Pancreas (tissue), 10 donors: ENCODE measurements around the gene PLA2G2D. TPM values are rescaled to one million over a fixed set of nuclear protein-coding genes. Genes with fewer than 3 reads are reported as not detected.

Experiments used
- ATAC-seq, 4 donors: fragments of 200-7000 bp; cut with Tn5 transposase; one replicate each; pipeline versions ENCODE4 v1.8.0 to v1.9.1; 2020; ENCODE audit warnings: mild to moderate bottlenecking in 4 of 4, moderate library complexity in 4 of 4
- DNase-seq, 6 donors: peaks; one replicate each; pipeline ENCODE4 v3.0.0-alpha.2; 2020
- FAIRE-seq: peaks from 2 replicates; lab custom pipeline; 2012; peaks lifted over from hg19 to GRCh38; lab: Jason Lieb, UNC
- H3K27ac ChIP-seq, 4 donors: fragments of 200-600 bp; sonication (generic); 1 replicate in 3 of 4; 2 replicates in 1 of 4; pipeline versions ENCODE4 v1.5.0 to v1.8.0; 2020
- H3K27me3 ChIP-seq, 4 donors: fragments of 200-600 bp; one replicate each; pipeline ENCODE4 v1.8.0; 2021
- H3K36me3 ChIP-seq, 3 donors: fragments of 200-600 bp; sonication (generic) in 1 of 3; one replicate each; pipeline versions ENCODE4 v1.5.0 to v1.8.0; 2020 to 2021
- H3K4me1 ChIP-seq, 3 donors: fragments of 200-600 bp; one replicate each; pipeline ENCODE4 v1.8.0; 2021
- H3K4me3 ChIP-seq, 4 donors: fragments of 200-600 bp; sonication (generic) in 2 of 4; one replicate each; pipeline versions ENCODE4 v1.5.0 to v1.8.0; 2020 to 2021
- H3K9me3 ChIP-seq, 4 donors: fragments of 200-600 bp; one replicate each; pipeline ENCODE4 v1.8.0; 2021
- CTCF ChIP-seq, 4 donors: fragments of 200-600 bp; sonication (generic) in 3 of 4; IDR thresholded peaks; one replicate each; pipeline versions ENCODE4 v1.5.0 to v1.8.0; 2021; ENCODE audit warnings: antibody characterized with exemption in 4 of 4
- WGBS, 2 donors: extraction: QIAGEN DNeasy Blood & Tissue Kit; methylation state at CpG; one replicate each; pipeline ENCODE4 v1.1.7; 2013; 5-methylcytosine and 5-hydroxymethylcytosine counted together
- intact Hi-C, 3 donors: fragments of 100-400 bp; cut with DNase I; formaldehyde crosslinking; loops; one replicate each; pipeline versions ENCODE4 v1.11.1 to v1.14.2; 2022
- polyA plus RNA-seq, 2 donors: library from polyadenylated mRNA; stranded (reverse); fragments of 200-250 nt; gene quantifications; one replicate each; pipeline ENCODE4 v1.2.3, GENCODE V29; 2013
- total RNA-seq, 6 donors: library from RNA; stranded (reverse); fragmentation: NEBNext Ultra II Directional in 4 of 6; extraction: Animal tissue kit (Norgen Biotek cat#: 25700) in 4 of 6; gene quantifications; one replicate each; pipeline versions ENCODE4 v1.2.1 to v1.2.4, GENCODE V29; 2021 to 2023
- donor health status: healthy with polysubstance abuse.
- donor health status: DM: no; HTN: no; CAD: no; lungs with moderate emphysema.
- donor health status: DM: no; HTN: no; CAD: no.
- donor health status: control.
- donor health status: control.
- donor health status: Bipolar disorder and iron deficiency.
- donor health status: DM: yes; HTN: yes; CAD: no.
- donor health status: DM: no; HTN: no; CAD: no.
- donor health status: DM: no; HTN: no; CAD: no.
- donor health status: DM: yes; HTN: yes; CAD: no.

PLA2G2D gene
- total and polyA plus RNA-seq, 8 donors = 0.25 TPM; not detected in 7

DNA sequence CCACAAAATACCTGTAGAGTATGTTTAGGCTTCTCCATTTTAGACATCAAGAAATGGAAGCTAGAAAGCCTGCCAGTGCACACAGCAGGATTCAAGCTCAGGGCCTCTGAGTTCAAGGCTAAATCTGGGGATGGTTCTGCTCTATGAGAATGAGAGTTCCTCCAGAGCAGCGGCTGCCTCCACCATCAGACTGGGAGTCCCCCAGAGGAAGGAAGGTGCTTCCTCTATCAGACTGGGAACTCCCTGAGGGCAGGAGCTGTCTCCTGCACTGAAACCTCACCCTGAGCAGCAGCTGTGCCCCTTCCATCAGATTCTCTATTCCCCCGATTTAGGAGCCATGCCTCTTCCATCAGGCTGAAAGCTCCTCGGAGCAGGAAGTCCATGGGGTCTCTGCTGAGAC is 29.2 kb downstream of the PLA2G2D start:
- TF ChIP-seq CTCF (IDR thresholded peaks at IDR 0.05) = no peak
- Histone ChIP-seq H3K36me3 (no peaks in the 10 kb centered on the region), H3K9me3 (no peaks in the 10 kb centered on the region), H3K4me3 (no peak overlapping the region), H3K4me1 (no peaks in the 10 kb centered on the region), H3K27ac (no peak overlapping the region), H3K27me3 (no peaks in the 10 kb centered on the region)
- no peak for ATAC-seq
- intact Hi-C loops = no loop called here
- DNase-seq = no peak
- 68 to 72% methylated on average over 3 of the region's 3 CpGs for WGBS, 2 donors
- no peak for FAIRE-seq

GRCh38 chr1:20089328-20090077 is 29.8 kb downstream of the PLA2G2D start:
- no peak for TF ChIP-seq CTCF (IDR thresholded peaks at IDR 0.05)
- FAIRE-seq (no peak), DNase-seq (no peak), ATAC-seq (no peak)
- Histone ChIP-seq H3K4me1 (no peaks in the 10 kb centered on the region), H3K9me3 (no peaks in the 10 kb centered on the region), H3K36me3 (no peaks in the 10 kb centered on the region), H3K4me3 (no peak overlapping the region), H3K27me3 (no peaks in the 10 kb centered on the region), H3K27ac (no peak overlapping the region)
- intact Hi-C loops = no loop called here
- 79 to 81% methylated on average over 19 of the region's 19 CpGs for WGBS, 2 donors

DNA sequence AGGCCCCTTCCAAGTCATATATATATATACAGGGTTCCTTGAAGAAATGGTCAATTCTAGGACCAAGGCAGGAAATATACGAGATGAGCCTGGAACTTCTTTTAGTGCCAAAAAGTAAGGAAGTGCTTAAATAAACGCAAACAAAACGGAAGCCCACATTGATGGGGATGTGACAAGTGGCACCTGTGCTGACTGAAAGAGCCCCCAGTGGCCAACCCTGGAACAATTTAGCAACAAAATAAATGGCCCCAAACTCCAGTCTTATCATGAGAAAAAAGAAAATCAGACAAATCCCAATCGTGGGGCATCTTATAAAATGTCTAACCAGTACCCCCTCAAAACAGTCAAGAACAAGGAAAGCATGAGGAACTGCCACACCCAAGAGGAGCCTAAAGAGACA is 31.7 kb downstream of the PLA2G2D start:
- H3K4me1 ChIP-seq = no peaks in the 10 kb centered on the region
- 48 to 52% methylated on average over 4 of the region's 4 CpGs for WGBS, 2 donors
- ATAC-seq (no peak), FAIRE-seq (no peak), DNase-seq (no peak)
- intact Hi-C loops = no loop called here
- H3K9me3 ChIP-seq = no peaks in the 10 kb centered on the region
- H3K27ac ChIP-seq = no peak overlapping the region
- no peaks in the 10 kb centered on the region for H3K36me3 ChIP-seq
- no peak overlapping the region for H3K4me3 ChIP-seq
- no peaks in the 10 kb centered on the region for H3K27me3 ChIP-seq
- no peak for TF ChIP-seq CTCF (IDR thresholded peaks at IDR 0.05)

- TF ChIP-seq CTCF (IDR thresholded peaks at IDR 0.05) = no peak
Observed at GRCh38 chr1:20086800-20087199, 32.5 kb downstream of the PLA2G2D start.

DNA sequence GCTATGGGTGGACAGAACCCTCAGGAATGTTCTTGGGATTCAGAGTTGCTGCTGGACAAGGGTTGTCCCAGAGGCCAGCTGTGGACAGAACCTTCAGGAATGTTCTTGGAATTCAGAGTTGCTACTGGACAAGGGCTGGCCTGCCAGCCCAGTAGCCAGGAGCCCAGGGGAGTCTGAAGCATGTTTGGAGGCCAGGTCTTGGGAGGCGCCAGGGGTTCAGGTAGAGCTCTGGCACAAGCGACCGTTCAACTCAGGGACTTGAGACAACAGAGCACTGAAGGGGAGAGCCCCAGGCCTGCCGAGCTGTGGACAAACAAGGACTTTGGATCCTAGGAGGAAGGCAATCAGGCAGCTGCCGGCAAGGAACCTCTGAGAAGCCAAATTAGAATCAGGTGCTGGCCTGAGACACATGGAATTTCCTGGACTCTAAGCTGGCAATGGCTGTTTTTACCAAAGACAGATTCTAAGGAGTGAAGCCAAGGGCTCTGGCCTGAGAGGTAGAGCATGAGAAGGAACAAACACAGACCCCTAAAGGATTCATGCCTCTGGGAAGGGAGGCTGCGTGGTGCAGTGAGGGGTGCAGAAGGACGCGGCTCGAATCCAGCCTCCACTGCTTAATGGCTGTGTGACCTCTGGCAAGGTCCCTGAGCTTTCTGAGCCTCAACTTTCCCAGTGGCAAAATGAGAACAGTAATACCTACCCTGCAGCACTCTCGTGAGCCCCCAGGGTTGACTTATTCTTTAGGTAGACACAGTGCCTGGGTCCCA is 36.0 kb downstream of the PLA2G2D start:
- intact Hi-C loops = no loop called here
- H3K27ac ChIP-seq = no peak overlapping the region
- H3K4me1 ChIP-seq = no peaks in the 10 kb centered on the region
- FAIRE-seq (no peak), ATAC-seq (no peak), DNase-seq (no peak)
- H3K36me3 ChIP-seq = no peaks in the 10 kb centered on the region
- 70% methylated on average over 10 of the region's 10 CpGs for WGBS, 2 donors
- no peaks in the 10 kb centered on the region for H3K27me3 ChIP-seq
- no peak overlapping the region for H3K4me3 ChIP-seq
- no peak for TF ChIP-seq CTCF (IDR thresholded peaks at IDR 0.05)
- no peaks in the 10 kb centered on the region for H3K9me3 ChIP-seq

More at GRCh38 chr1:20086800-20087199, 32.5 kb downstream of the PLA2G2D start:
- no peak for ATAC-seq
- H3K27me3 ChIP-seq = no peaks in the 10 kb centered on the region
- DNase-seq = no peak
- no peaks in the 10 kb centered on the region for H3K36me3 ChIP-seq
- H3K4me3 ChIP-seq = no peak overlapping the region
- WGBS, 2 donors = 90 to 94% methylated on average over 1 of the region's 1 CpG
- H3K9me3 ChIP-seq = no peaks in the 10 kb centered on the region
- intact Hi-C loops = no loop called here
- no peak overlapping the region for H3K27ac ChIP-seq
- H3K4me1 ChIP-seq = no peaks in the 10 kb centered on the region
- no peak for FAIRE-seq
